SK-N-SH (cell line): ENCODE measurements around the gene BRINP1.

ENCODE experiments used
- CHD2 ChIP-seq: fragments of 150-350 bp; IDR thresholded peaks from 2 replicates; pipeline ENCODE4 v1.6.1; 2018; ENCODE audit warnings: low read length; ENCODE audit not compliant: partially characterized antibody
- EP300 ChIP-seq, 2 experiments: IDR thresholded peaks; 2 replicates each; pipeline versions ENCODE4 v1.4.0 to v1.6.1; 2012; ENCODE audit warnings: borderline replicate concordance in 1 of 2, low read depth in 1 of 2, low read length in 1 of 2
- FOXM1 ChIP-seq: IDR thresholded peaks from 2 replicates; pipeline ENCODE4 v1.4.0; 2012; ENCODE audit warnings: low read depth, mild to moderate bottlenecking
- GATA2 ChIP-seq: sonication (generic); formaldehyde crosslinking; IDR thresholded peaks from 2 replicates; pipeline ENCODE4 v1.5.0; 2020; ENCODE audit warnings: mild to moderate bottlenecking, missing genetic modification reagents
- POLR2AphosphoS5 ChIP-seq: IDR thresholded peaks from 2 replicates; pipeline ENCODE4 v1.6.1; 2012; ENCODE audit warnings: low read depth, low read length
- RFX5 ChIP-seq: IDR thresholded peaks from 2 replicates; pipeline ENCODE4 v1.6.1; 2012; ENCODE audit warnings: mild to moderate bottlenecking, improper control_type of control experiment, low read length
- TF ChIP-seq, protein P1 (sequence below): fragments of 200-600 bp; sonication (generic); IDR thresholded peaks from 2 replicates; pipeline ENCODE4 v1.6.1; 2017; ENCODE audit warnings: antibody characterized with exemption, mild to moderate bottlenecking, moderate library complexity
- TF ChIP-seq, protein P2 (sequence below): IDR thresholded peaks from 2 replicates; pipeline ENCODE4; 2012

DNA sequence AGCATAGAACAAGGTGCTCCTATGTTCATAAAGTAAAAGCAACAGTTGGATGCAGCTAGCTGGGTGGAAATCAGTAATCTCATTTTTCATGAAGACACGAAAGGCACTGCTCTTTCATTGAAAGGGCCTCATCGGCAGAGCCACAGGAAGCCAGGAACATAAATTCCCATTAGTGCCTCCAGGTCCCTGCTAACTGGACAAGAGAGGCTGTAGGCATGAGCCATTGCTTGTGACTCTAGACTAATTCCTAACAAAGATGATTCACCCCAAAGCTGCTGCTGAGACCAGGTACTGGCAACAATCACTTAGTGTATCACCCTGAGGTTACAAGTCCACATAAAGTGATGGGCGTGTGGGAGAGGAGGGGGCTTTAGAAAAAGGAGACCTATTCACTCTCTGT lies 141.8 kb downstream of the BRINP1 start:
- TF ChIP-seq, protein P1, sequence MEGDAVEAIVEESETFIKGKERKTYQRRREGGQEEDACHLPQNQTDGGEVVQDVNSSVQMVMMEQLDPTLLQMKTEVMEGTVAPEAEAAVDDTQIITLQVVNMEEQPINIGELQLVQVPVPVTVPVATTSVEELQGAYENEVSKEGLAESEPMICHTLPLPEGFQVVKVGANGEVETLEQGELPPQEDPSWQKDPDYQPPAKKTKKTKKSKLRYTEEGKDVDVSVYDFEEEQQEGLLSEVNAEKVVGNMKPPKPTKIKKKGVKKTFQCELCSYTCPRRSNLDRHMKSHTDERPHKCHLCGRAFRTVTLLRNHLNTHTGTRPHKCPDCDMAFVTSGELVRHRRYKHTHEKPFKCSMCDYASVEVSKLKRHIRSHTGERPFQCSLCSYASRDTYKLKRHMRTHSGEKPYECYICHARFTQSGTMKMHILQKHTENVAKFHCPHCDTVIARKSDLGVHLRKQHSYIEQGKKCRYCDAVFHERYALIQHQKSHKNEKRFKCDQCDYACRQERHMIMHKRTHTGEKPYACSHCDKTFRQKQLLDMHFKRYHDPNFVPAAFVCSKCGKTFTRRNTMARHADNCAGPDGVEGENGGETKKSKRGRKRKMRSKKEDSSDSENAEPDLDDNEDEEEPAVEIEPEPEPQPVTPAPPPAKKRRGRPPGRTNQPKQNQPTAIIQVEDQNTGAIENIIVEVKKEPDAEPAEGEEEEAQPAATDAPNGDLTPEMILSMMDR: no peak
- TF ChIP-seq RFX5 (no peak), POLR2AphosphoS5 (no peak), EP300 (IDR thresholded peaks at IDR 0.05; ENCODE audit: borderline replicate concordance in 1 of 2, low read depth in 1 of 2, low read length in 1 of 2) (no peak), FOXM1 (no peak), CHD2 (no peak), GATA2 (CRISPR knock-in tag) (no peak)
- TF ChIP-seq, protein P2, sequence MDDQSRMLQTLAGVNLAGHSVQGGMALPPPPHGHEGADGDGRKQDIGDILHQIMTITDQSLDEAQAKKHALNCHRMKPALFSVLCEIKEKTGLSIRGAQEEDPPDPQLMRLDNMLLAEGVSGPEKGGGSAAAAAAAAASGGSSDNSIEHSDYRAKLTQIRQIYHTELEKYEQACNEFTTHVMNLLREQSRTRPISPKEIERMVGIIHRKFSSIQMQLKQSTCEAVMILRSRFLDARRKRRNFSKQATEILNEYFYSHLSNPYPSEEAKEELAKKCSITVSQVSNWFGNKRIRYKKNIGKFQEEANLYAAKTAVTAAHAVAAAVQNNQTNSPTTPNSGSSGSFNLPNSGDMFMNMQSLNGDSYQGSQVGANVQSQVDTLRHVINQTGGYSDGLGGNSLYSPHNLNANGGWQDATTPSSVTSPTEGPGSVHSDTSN: no peak
